IPS-NIHi7 (cell line): ENCODE data around the gene GOLGA2.

ENCODE experiments used
- DNase-seq: peaks from one replicate; pipeline ENCODE4 v3.0.0; 2012; ENCODE audit warnings: mixed read lengths; ENCODE audit errors: extremely low spot score

The GOLGA2 gene

GRCh38 chr9:128257907-128258306 is 17.9 kb downstream of the GOLGA2 start:
- DNase-seq = no peak

GRCh38 chr9:128257086-128257825 is 18.6 kb downstream of the GOLGA2 start:
- no peak for DNase-seq

GRCh38 chr9:128254855-128255759 is 20.7 kb downstream of the GOLGA2 start:
- peak; percentile 92 for DNase-seq

GRCh38 chr9:128254362-128254761 is 21.4 kb downstream of the GOLGA2 start:
- no peak for DNase-seq

- DNase-seq = no peak
Measured at GRCh38 chr9:128253991-128254346, 21.8 kb downstream of the GOLGA2 start.

- no peak for DNase-seq
Measured at GRCh38 chr9:128253140-128253990, 22.4 kb downstream of the GOLGA2 start.

GRCh38 chr9:128252317-128253139 is 23.3 kb downstream of the GOLGA2 start:
- no peak for DNase-seq

- no peak for DNase-seq
Measured at GRCh38 chr9:128251732-128252100, 24.1 kb downstream of the GOLGA2 start.

- no peak for DNase-seq
Measured at GRCh38 chr9:128250839-128251731, 24.7 kb downstream of the GOLGA2 start.

GRCh38 chr9:128249908-128250838 is 25.6 kb downstream of the GOLGA2 start:
- DNase-seq = peak; percentile 98

GRCh38 chr9:128249558-128249907 is 26.3 kb downstream of the GOLGA2 start:
- no peak for DNase-seq

- DNase-seq = no peak
Measured at GRCh38 chr9:128247226-128247803, 28.5 kb downstream of the GOLGA2 start.

- DNase-seq = no peak
Measured at GRCh38 chr9:128246471-128246870, 29.3 kb downstream of the GOLGA2 start.

- DNase-seq = peak; percentile 55
Measured at GRCh38 chr9:128245421-128246151, 30.2 kb downstream of the GOLGA2 start.

GRCh38 chr9:128244837-128245231 is 31.0 kb downstream of the GOLGA2 start:
- peak; percentile 84 for DNase-seq

GRCh38 chr9:128244091-128244836 is 31.5 kb downstream of the GOLGA2 start:
- DNase-seq = no peak
